ENCODE results near the gene ARPC5.

ARPC5 gene

GRCh38 chr1:183652107-183652506, 16.5 kb upstream of the ARPC5 start:
- H3K36me3 ChIP-seq (ENCODE audit: control insufficient read depth, insufficient read depth, low read length): no peaks in the 10 kb centered on the region
- H3K4me3 ChIP-seq (replicated peaks; ENCODE audit: low read depth, low read length): no peak overlapping the region
- no peaks in the 10 kb centered on the region for H3K27me3 ChIP-seq (replicated peaks; ENCODE audit: control insufficient read depth, insufficient read depth, low read length)
- TF ChIP-seq, protein P1, sequence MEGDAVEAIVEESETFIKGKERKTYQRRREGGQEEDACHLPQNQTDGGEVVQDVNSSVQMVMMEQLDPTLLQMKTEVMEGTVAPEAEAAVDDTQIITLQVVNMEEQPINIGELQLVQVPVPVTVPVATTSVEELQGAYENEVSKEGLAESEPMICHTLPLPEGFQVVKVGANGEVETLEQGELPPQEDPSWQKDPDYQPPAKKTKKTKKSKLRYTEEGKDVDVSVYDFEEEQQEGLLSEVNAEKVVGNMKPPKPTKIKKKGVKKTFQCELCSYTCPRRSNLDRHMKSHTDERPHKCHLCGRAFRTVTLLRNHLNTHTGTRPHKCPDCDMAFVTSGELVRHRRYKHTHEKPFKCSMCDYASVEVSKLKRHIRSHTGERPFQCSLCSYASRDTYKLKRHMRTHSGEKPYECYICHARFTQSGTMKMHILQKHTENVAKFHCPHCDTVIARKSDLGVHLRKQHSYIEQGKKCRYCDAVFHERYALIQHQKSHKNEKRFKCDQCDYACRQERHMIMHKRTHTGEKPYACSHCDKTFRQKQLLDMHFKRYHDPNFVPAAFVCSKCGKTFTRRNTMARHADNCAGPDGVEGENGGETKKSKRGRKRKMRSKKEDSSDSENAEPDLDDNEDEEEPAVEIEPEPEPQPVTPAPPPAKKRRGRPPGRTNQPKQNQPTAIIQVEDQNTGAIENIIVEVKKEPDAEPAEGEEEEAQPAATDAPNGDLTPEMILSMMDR (IDR thresholded peaks at IDR 0.05; ENCODE audit: insufficient read depth, low read length, poor library complexity, severe bottlenecking): no peak
- DNase-seq (ENCODE audit: extremely low read depth, insufficient read length): no peak

DNA sequence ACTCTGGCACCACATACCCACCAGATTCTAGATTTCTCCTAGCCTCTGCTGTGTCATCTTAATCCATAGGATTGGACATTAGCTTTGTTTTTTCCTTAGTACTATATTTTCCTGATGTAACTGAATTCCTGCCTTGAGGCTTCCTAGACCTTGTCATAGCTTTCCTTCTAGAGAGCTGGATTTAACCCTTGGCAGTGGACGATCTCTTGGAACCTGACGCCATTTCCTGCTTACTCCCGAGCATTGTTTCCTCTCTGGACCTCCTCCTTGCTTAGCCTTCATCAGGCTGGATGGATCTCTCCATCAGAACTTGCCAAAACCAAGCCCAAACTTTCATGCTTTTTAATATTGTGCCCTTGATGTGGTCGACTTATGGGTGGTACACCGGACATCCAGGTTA, 16.0 kb upstream of the ARPC5 start:
- no peak overlapping the region for H3K4me3 ChIP-seq (replicated peaks; ENCODE audit: low read depth, low read length)
- TF ChIP-seq, protein P1 (IDR thresholded peaks at IDR 0.05; ENCODE audit: insufficient read depth, low read length, poor library complexity, severe bottlenecking): no peak
- DNase-seq (ENCODE audit: extremely low read depth, insufficient read length): no peak
- no peaks in the 10 kb centered on the region for H3K36me3 ChIP-seq (ENCODE audit: control insufficient read depth, insufficient read depth, low read length)
- no peaks in the 10 kb centered on the region for H3K27me3 ChIP-seq (replicated peaks; ENCODE audit: control insufficient read depth, insufficient read depth, low read length)

DNA sequence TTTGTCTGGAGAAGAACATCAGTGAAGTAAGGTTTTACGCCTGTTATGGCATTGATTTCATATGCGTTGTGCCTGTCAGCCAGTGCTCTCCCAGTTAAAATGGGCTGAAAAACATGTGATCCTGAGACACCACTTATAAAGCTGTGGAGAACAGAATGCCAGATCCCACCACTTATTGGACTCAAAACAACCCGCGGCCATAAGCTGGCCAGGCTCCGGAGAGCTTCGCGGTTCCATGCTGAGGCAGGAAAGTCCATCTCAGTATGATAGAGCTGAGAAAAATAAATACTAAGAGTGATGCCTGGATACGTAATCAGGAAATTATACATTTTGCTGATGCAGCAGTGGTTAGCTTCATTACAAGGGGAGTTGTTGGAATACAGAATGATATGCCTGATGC, 12.5 kb upstream of the ARPC5 start:
- Histone ChIP-seq H3K4me3 (replicated peaks; ENCODE audit: low read depth, low read length) (no peak overlapping the region), H3K27me3 (replicated peaks; ENCODE audit: control insufficient read depth, insufficient read depth, low read length) (no peaks in the 10 kb centered on the region), H3K36me3 (ENCODE audit: control insufficient read depth, insufficient read depth, low read length) (no peaks in the 10 kb centered on the region)
- TF ChIP-seq, protein P1 (IDR thresholded peaks at IDR 0.05; ENCODE audit: insufficient read depth, low read length, poor library complexity, severe bottlenecking): no peak
- no peak for DNase-seq (ENCODE audit: extremely low read depth, insufficient read length)

DNA sequence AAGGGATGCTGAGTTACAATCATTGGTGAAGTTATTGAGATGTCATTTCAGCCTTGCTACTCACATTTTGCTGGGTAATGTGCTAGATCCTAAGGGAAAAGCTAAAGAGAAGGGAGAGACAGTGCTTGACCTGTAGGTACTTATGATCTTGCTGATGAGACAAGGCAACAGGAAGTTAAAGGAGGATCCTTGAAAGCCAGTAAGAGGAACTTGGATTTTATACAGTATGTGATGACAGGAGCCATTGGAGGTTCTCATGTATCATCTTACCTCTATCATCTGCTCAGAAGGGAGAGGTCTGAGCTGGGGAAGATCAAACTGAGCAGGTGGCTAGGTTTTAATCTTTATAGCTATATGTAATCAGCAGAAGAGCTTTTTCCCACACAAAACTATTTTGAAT, 11.2 kb upstream of the ARPC5 start:
- Histone ChIP-seq H3K36me3 (ENCODE audit: control insufficient read depth, insufficient read depth, low read length) (no peaks in the 10 kb centered on the region), H3K27me3 (replicated peaks; ENCODE audit: control insufficient read depth, insufficient read depth, low read length) (no peaks in the 10 kb centered on the region), H3K4me3 (replicated peaks; ENCODE audit: low read depth, low read length) (no peak overlapping the region)
- TF ChIP-seq, protein P1 (IDR thresholded peaks at IDR 0.05; ENCODE audit: insufficient read depth, low read length, poor library complexity, severe bottlenecking): no peak
- DNase-seq (ENCODE audit: extremely low read depth, insufficient read length): no peak

DNA sequence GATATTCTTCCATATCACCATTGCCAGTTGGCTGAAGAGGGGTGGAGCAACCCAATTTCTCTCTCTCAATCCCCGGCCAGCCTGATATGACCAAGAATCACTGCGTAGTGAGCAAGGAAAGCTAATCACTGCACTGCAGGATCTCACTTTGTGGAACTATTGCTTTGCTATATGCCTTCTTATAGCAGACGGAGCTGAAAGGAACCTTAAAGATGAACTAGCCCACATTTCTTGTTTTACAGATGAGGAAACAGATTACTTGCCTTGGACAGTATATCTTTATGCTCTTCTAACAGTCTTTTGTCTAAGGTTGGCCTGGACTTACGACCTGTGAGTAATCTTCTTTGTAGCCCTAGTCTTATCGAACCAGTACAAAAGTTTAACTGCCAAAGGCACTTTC, 9.9 kb upstream of the ARPC5 start:
- TF ChIP-seq, protein P1 (IDR thresholded peaks at IDR 0.05; ENCODE audit: insufficient read depth, low read length, poor library complexity, severe bottlenecking): no peak
- no peak for DNase-seq (ENCODE audit: extremely low read depth, insufficient read length)
- no peaks in the 10 kb centered on the region for H3K36me3 ChIP-seq (ENCODE audit: control insufficient read depth, insufficient read depth, low read length)
- H3K27me3 ChIP-seq (replicated peaks; ENCODE audit: control insufficient read depth, insufficient read depth, low read length): no peaks in the 10 kb centered on the region
- H3K4me3 ChIP-seq (replicated peaks; ENCODE audit: low read depth, low read length): no peak overlapping the region

DNA sequence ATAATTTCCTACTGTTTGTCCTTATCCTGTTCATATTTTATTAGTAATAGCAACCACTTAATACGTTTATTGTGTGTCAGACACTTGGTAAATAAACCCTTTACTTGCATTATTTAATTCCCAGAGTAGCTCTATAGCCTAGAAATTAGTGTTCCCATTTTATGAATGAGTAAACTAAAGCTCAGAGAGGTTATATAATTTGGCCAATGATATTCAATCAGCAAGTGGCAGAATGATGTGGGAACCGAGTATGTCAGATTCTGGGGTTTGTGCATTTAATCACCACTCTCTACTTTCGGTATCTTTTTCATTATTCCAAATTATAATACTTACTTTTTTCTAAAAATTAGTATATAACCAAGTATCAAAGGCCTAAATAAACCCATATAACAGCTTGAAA, 6.6 kb upstream of the ARPC5 start:
- H3K4me3 ChIP-seq (replicated peaks; ENCODE audit: low read depth, low read length): no peak overlapping the region
- TF ChIP-seq, protein P1 (IDR thresholded peaks at IDR 0.05; ENCODE audit: insufficient read depth, low read length, poor library complexity, severe bottlenecking): no peak
- DNase-seq (ENCODE audit: extremely low read depth, insufficient read length): no peak
- no peaks in the 10 kb centered on the region for H3K27me3 ChIP-seq (replicated peaks; ENCODE audit: control insufficient read depth, insufficient read depth, low read length)
- H3K36me3 ChIP-seq (ENCODE audit: control insufficient read depth, insufficient read depth, low read length): no peaks in the 10 kb centered on the region
